Measurements from ENCODE around the gene BICC1. TPM values are rescaled to one million over a fixed set of nuclear protein-coding genes. Genes with fewer than 3 reads are reported as not detected.

The BICC1 gene
- total and polyA plus RNA-seq, 2 of the 8 experiments (the other 6 are each of a cell fraction or from before 2014, with no cell fraction given), result 0.20 to 0.73 TPM

GRCh38 chr10:58791137-58791536 lies 278.5 kb downstream of the BICC1 start:
- DNase-seq (ENCODE audit: low read depth in 1 of 2, low spot score in 2 of 2) (no peak), FAIRE-seq (no peak)
- H2BK15ac ChIP-seq (ENCODE audit: low read length), result no peak overlapping the region
- H3K79me1 ChIP-seq (ENCODE audit: low read depth, low read length), result no peaks in the 10 kb centered on the region
- no peaks in the 10 kb centered on the region for H3K79me2 ChIP-seq (ENCODE audit: control insufficient read depth in 1 of 2, insufficient read depth in 2 of 2, low read length in 2 of 2)
- H4K5ac ChIP-seq (ENCODE audit: insufficient read length, low read depth, low read length), result no peak overlapping the region
- H4K8ac ChIP-seq (ENCODE audit: extremely low read depth, insufficient read depth, low read length), result no peak overlapping the region
- POLR2A ChIA-PET (ENCODE audit: partially characterized antibody), result no interaction called here
- H3K9ac ChIP-seq (replicated peaks in 1 of 4; ENCODE audit: extremely low read depth in 1 of 4, low read depth in 3 of 4, low read length in 3 of 4), result no peak overlapping the region
- H3K23me2 ChIP-seq (ENCODE audit: low read depth, low read length), result no peaks in the 10 kb centered on the region
- H3K4me3 ChIP-seq (ENCODE audit: extremely low read depth in 1 of 4, insufficient read depth in 2 of 4, low read depth in 3 of 4, low read length in 4 of 4), result no peak overlapping the region
- no peak overlapping the region for H3K4ac ChIP-seq (replicated peaks; ENCODE audit: insufficient read length, low read depth, low read length)
- no peak overlapping the region for H4K91ac ChIP-seq (replicated peaks; ENCODE audit: insufficient read length, low read length)
- no peak overlapping the region for H2AFZ ChIP-seq (ENCODE audit: low read length)
- H3K9me3 ChIP-seq (ENCODE audit: insufficient read depth in 2 of 2, low read depth in 1 of 2, low read length in 1 of 2), result no peaks in the 10 kb centered on the region
- no peak overlapping the region for H3K56ac ChIP-seq (replicated peaks; ENCODE audit: insufficient read length, low read depth, low read length)
- no peak overlapping the region for H2AK5ac ChIP-seq (ENCODE audit: low read depth, low read length)
- no peaks in the 10 kb centered on the region for H3K36me3 ChIP-seq (ENCODE audit: control insufficient read depth in 2 of 4, insufficient read depth in 4 of 4, low read length in 3 of 4)
- no peak overlapping the region for H3K18ac ChIP-seq (ENCODE audit: extremely low read depth, low read length)
- H3K27ac ChIP-seq (ENCODE audit: low read depth, low read length), result no peak overlapping the region
- no peaks in the 10 kb centered on the region for H3K27me3 ChIP-seq (replicated peaks in 1 of 4; ENCODE audit: control insufficient read depth in 3 of 4, extremely low read depth in 1 of 4, insufficient read depth in 3 of 4, low read length in 3 of 4)
- no peak overlapping the region for H2BK5ac ChIP-seq (ENCODE audit: low read depth, low read length)
- H2BK20ac ChIP-seq (ENCODE audit: low read length), result no peak overlapping the region
- H3K4me1 ChIP-seq (replicated peaks in 1 of 4; ENCODE audit: control insufficient read depth in 3 of 4, insufficient read depth in 4 of 4, low read length in 3 of 4), result no peaks in the 10 kb centered on the region
- TF ChIP-seq CEBPB (IDR thresholded peaks at IDR 0.05; ENCODE audit: low read depth, low read length), result peak; percentile 12; the same call in 1 of the 2 replicates
- no peak for TF ChIP-seq RBBP5 (IDR thresholded peaks at IDR 0.05; ENCODE audit: borderline replicate concordance, low read depth, low read length)
- no peak overlapping the region for H3K23ac ChIP-seq (ENCODE audit: insufficient read length)
- no peak overlapping the region for H2BK120ac ChIP-seq (replicated peaks; ENCODE audit: low read depth, low read length)
- no peak overlapping the region for H3K4me2 ChIP-seq (ENCODE audit: insufficient read depth in 1 of 2, low read depth in 2 of 2, low read length in 2 of 2)
- no peak overlapping the region for H2BK12ac ChIP-seq (ENCODE audit: low read depth, low read length)
- no peak overlapping the region for H3K14ac ChIP-seq (ENCODE audit: insufficient read length)
- WGBS, 2 experiments (ENCODE audit: extremely low coverage in 1 of 2, insufficient coverage in 1 of 2, insufficient read length in 1 of 2, insufficient replicate concordance in 2 of 2, low coverage in 1 of 2, low lambda C conversion rate in 2 of 2, missing lambda C conversion rate in 1 of 2), result 91% methylated on average over 6 of the region's 6 CpGs; no CpG with 5 or more reads in 1 of the 2 experiments
- CTCF ChIA-PET (ENCODE audit: partially characterized antibody), result no interaction called here
- no peaks in the 10 kb centered on the region for H4K20me1 ChIP-seq (replicated peaks in 1 of 2; ENCODE audit: control insufficient read depth in 1 of 2, insufficient read depth in 2 of 2, low read length in 2 of 2)
